ENCODE data around the gene ZBTB38.

ZBTB38 gene

GRCh38 chr3:141391298-141391990 lies 23.1 kb downstream of the ZBTB38 start:
- H3K4me3 ChIP-seq (ENCODE audit: low read depth in 1 of 5, low read length in 5 of 5), result no peak overlapping the region

GRCh38 chr3:141391991-141392316 lies 23.6 kb downstream of the ZBTB38 start:
- peaks cover 3 to 16% (median 10%) of the 10 kb centered on the region in 5 donors for H3K4me1 ChIP-seq (ENCODE audit: control insufficient read depth in 5 of 5, insufficient read depth in 5 of 5, low read length in 5 of 5)
- H3K9me3 ChIP-seq (ENCODE audit: control insufficient read depth in 5 of 5, low read length in 5 of 5), result no peaks in the 10 kb centered on the region
- no peak overlapping the region for H3K27ac ChIP-seq (ENCODE audit: low read depth, low read length)
- no peak overlapping the region for H3K9ac ChIP-seq (ENCODE audit: low read length in 5 of 5)
- no peak overlapping the region for H3K4me3 ChIP-seq (ENCODE audit: low read depth in 1 of 5, low read length in 5 of 5)
- H3K27me3 ChIP-seq (ENCODE audit: control insufficient read depth in 5 of 5, insufficient read depth in 4 of 5, low read length in 5 of 5), result no peaks in the 10 kb centered on the region
- H3K36me3 ChIP-seq (ENCODE audit: control insufficient read depth in 5 of 5, insufficient read depth in 5 of 5, low read length in 5 of 5), result peaks cover 0 to 4% (median under 1%) of the 10 kb centered on the region in 5 donors

More at GRCh38 chr3:141391298-141391990, 23.1 kb downstream of the ZBTB38 start:
- no peak overlapping the region for H3K27ac ChIP-seq (ENCODE audit: low read depth, low read length)
- H3K36me3 ChIP-seq (ENCODE audit: control insufficient read depth in 5 of 5, insufficient read depth in 5 of 5, low read length in 5 of 5), result peaks cover 0 to 5% (median 0%) of the 10 kb centered on the region in 5 donors
- H3K4me1 ChIP-seq (ENCODE audit: control insufficient read depth in 5 of 5, insufficient read depth in 5 of 5, low read length in 5 of 5), result peaks cover 3 to 21% (median 15%) of the 10 kb centered on the region in 5 donors
- H3K9me3 ChIP-seq (ENCODE audit: control insufficient read depth in 5 of 5, low read length in 5 of 5), result no peaks in the 10 kb centered on the region
- no peak overlapping the region for H3K9ac ChIP-seq (ENCODE audit: low read length in 5 of 5)
- no peaks in the 10 kb centered on the region for H3K27me3 ChIP-seq (ENCODE audit: control insufficient read depth in 5 of 5, insufficient read depth in 4 of 5, low read length in 5 of 5)

- Histone ChIP-seq H3K27ac (ENCODE audit: low read depth, low read length) (no peak overlapping the region), H3K9ac (ENCODE audit: low read length in 5 of 5) (no peak overlapping the region), H3K9me3 (ENCODE audit: control insufficient read depth in 5 of 5, low read length in 5 of 5) (no peaks in the 10 kb centered on the region), H3K4me1 (ENCODE audit: control insufficient read depth in 5 of 5, insufficient read depth in 5 of 5, low read length in 5 of 5) (peaks cover 3 to 13% (median 10%) of the 10 kb centered on the region in 5 donors), H3K4me3 (ENCODE audit: low read depth in 1 of 5, low read length in 5 of 5) (no peak overlapping the region), H3K36me3 (ENCODE audit: control insufficient read depth in 5 of 5, insufficient read depth in 5 of 5, low read length in 5 of 5) (peaks cover 0 to 8% (median 2%) of the 10 kb centered on the region in 5 donors), H3K27me3 (ENCODE audit: control insufficient read depth in 5 of 5, insufficient read depth in 4 of 5, low read length in 5 of 5) (no peaks in the 10 kb centered on the region)
These were observed 24.1 kb downstream of the ZBTB38 start for GRCh38 chr3:141392416-141392815.

- H3K4me1 ChIP-seq (ENCODE audit: control insufficient read depth in 5 of 5, insufficient read depth in 5 of 5, low read length in 5 of 5), result peaks cover 3 to 13% (median 9%) of the 10 kb centered on the region in 5 donors
- no peaks in the 10 kb centered on the region for H3K9me3 ChIP-seq (ENCODE audit: control insufficient read depth in 5 of 5, low read length in 5 of 5)
- peaks cover 0 to 8% (median 2%) of the 10 kb centered on the region in 5 donors for H3K36me3 ChIP-seq (ENCODE audit: control insufficient read depth in 5 of 5, insufficient read depth in 5 of 5, low read length in 5 of 5)
- no peak overlapping the region for H3K4me3 ChIP-seq (ENCODE audit: low read depth in 1 of 5, low read length in 5 of 5)
- no peaks in the 10 kb centered on the region for H3K27me3 ChIP-seq (ENCODE audit: control insufficient read depth in 5 of 5, insufficient read depth in 4 of 5, low read length in 5 of 5)
- H3K9ac ChIP-seq (ENCODE audit: low read length in 5 of 5), result peak overlapping the region in 1 of 5 donors; percentile 50
- H3K27ac ChIP-seq (ENCODE audit: low read depth, low read length), result peak overlapping the region; percentile 64
These were observed 24.8 kb downstream of the ZBTB38 start for GRCh38 chr3:141392897-141393734.

GRCh38 chr3:141393735-141394076 lies 25.4 kb downstream of the ZBTB38 start:
- Histone ChIP-seq H3K9ac (ENCODE audit: low read length in 5 of 5) (no peak overlapping the region), H3K27ac (ENCODE audit: low read depth, low read length) (peak overlapping the region; percentile 64), H3K36me3 (ENCODE audit: control insufficient read depth in 5 of 5, insufficient read depth in 5 of 5, low read length in 5 of 5) (peaks cover 0 to 8% (median 2%) of the 10 kb centered on the region in 5 donors), H3K4me1 (ENCODE audit: control insufficient read depth in 5 of 5, insufficient read depth in 5 of 5, low read length in 5 of 5) (peaks cover 3 to 13% (median 9%) of the 10 kb centered on the region in 5 donors), H3K4me3 (ENCODE audit: low read depth in 1 of 5, low read length in 5 of 5) (no peak overlapping the region), H3K27me3 (ENCODE audit: control insufficient read depth in 5 of 5, insufficient read depth in 4 of 5, low read length in 5 of 5) (no peaks in the 10 kb centered on the region), H3K9me3 (ENCODE audit: control insufficient read depth in 5 of 5, low read length in 5 of 5) (no peaks in the 10 kb centered on the region)

- Histone ChIP-seq H3K9ac (ENCODE audit: low read length in 5 of 5) (no peak overlapping the region), H3K9me3 (ENCODE audit: control insufficient read depth in 5 of 5, low read length in 5 of 5) (no peaks in the 10 kb centered on the region), H3K4me3 (ENCODE audit: low read depth in 1 of 5, low read length in 5 of 5) (no peak overlapping the region), H3K4me1 (ENCODE audit: control insufficient read depth in 5 of 5, insufficient read depth in 5 of 5, low read length in 5 of 5) (peaks cover 3 to 15% (median 10%) of the 10 kb centered on the region in 5 donors), H3K27ac (ENCODE audit: low read depth, low read length) (no peak overlapping the region), H3K27me3 (ENCODE audit: control insufficient read depth in 5 of 5, insufficient read depth in 4 of 5, low read length in 5 of 5) (no peaks in the 10 kb centered on the region), H3K36me3 (ENCODE audit: control insufficient read depth in 5 of 5, insufficient read depth in 5 of 5, low read length in 5 of 5) (peaks cover 0 to 8% (median 2%) of the 10 kb centered on the region in 5 donors)
These were observed 26.3 kb downstream of the ZBTB38 start for GRCh38 chr3:141394560-141394959.

GRCh38 chr3:141395005-141395589 lies 26.8 kb downstream of the ZBTB38 start:
- Histone ChIP-seq H3K27ac (ENCODE audit: low read depth, low read length) (no peak overlapping the region), H3K4me1 (ENCODE audit: control insufficient read depth in 5 of 5, insufficient read depth in 5 of 5, low read length in 5 of 5) (peaks cover 3 to 19% (median 10%) of the 10 kb centered on the region in 5 donors), H3K4me3 (ENCODE audit: low read depth in 1 of 5, low read length in 5 of 5) (no peak overlapping the region)

GRCh38 chr3:141397996-141398395 lies 29.7 kb downstream of the ZBTB38 start:
- H3K27me3 ChIP-seq (ENCODE audit: control insufficient read depth in 5 of 5, insufficient read depth in 4 of 5, low read length in 5 of 5), result no peaks in the 10 kb centered on the region
- H3K9me3 ChIP-seq (ENCODE audit: control insufficient read depth in 5 of 5, low read length in 5 of 5), result no peaks in the 10 kb centered on the region
- no peak overlapping the region for H3K27ac ChIP-seq (ENCODE audit: low read depth, low read length)
- H3K9ac ChIP-seq (ENCODE audit: low read length in 5 of 5), result no peak overlapping the region
- H3K4me3 ChIP-seq (ENCODE audit: low read depth in 1 of 5, low read length in 5 of 5), result no peak overlapping the region
- peaks cover 0 to 8% (median 0%) of the 10 kb centered on the region in 5 donors for H3K36me3 ChIP-seq (ENCODE audit: control insufficient read depth in 5 of 5, insufficient read depth in 5 of 5, low read length in 5 of 5)
- H3K4me1 ChIP-seq (ENCODE audit: control insufficient read depth in 5 of 5, insufficient read depth in 5 of 5, low read length in 5 of 5), result peaks cover 6 to 33% (median 26%) of the 10 kb centered on the region in 5 donors

More at GRCh38 chr3:141395005-141395589, 26.8 kb downstream of the ZBTB38 start:
- no peaks in the 10 kb centered on the region for H3K27me3 ChIP-seq (ENCODE audit: control insufficient read depth in 5 of 5, insufficient read depth in 4 of 5, low read length in 5 of 5)
- no peaks in the 10 kb centered on the region for H3K9me3 ChIP-seq (ENCODE audit: control insufficient read depth in 5 of 5, low read length in 5 of 5)
- H3K36me3 ChIP-seq (ENCODE audit: control insufficient read depth in 5 of 5, insufficient read depth in 5 of 5, low read length in 5 of 5), result peaks cover 0 to 8% (median 2%) of the 10 kb centered on the region in 5 donors
- H3K9ac ChIP-seq (ENCODE audit: low read length in 5 of 5), result no peak overlapping the region

GRCh38 chr3:141399200-141399599 lies 30.9 kb downstream of the ZBTB38 start:
- Histone ChIP-seq H3K27me3 (ENCODE audit: control insufficient read depth in 5 of 5, insufficient read depth in 4 of 5, low read length in 5 of 5) (no peaks in the 10 kb centered on the region), H3K4me1 (ENCODE audit: control insufficient read depth in 5 of 5, insufficient read depth in 5 of 5, low read length in 5 of 5) (peaks cover 3 to 39% (median 30%) of the 10 kb centered on the region in 5 donors), H3K9ac (ENCODE audit: low read length in 5 of 5) (peak overlapping the region in 4 of 5 donors; percentile 17 to 78 (median 40)), H3K36me3 (ENCODE audit: control insufficient read depth in 5 of 5, insufficient read depth in 5 of 5, low read length in 5 of 5) (peaks cover 3 to 13% (median 5%) of the 10 kb centered on the region in 5 donors), H3K27ac (ENCODE audit: low read depth, low read length) (peak overlapping the region; percentile 98), H3K9me3 (ENCODE audit: control insufficient read depth in 5 of 5, low read length in 5 of 5) (no peaks in the 10 kb centered on the region), H3K4me3 (ENCODE audit: low read depth in 1 of 5, low read length in 5 of 5) (no peak overlapping the region)
